Body of pancreas (tissue), 4 donors: ENCODE data around the gene KIAA1217.

Source experiments
- POLR2A ChIP-seq, 3 donors: fragments of 450-650 bp; IDR thresholded peaks; one replicate each; pipeline ENCODE4 v1.6.1; 2016; ENCODE audit warnings: antibody characterized with exemption in 3 of 3, mild to moderate bottlenecking in 2 of 3
- TF ChIP-seq, protein P1 (sequence below), 7 experiments: fragments of 450-650 bp in 4 of 7; fragments of 200-600 bp in 3 of 7; sonication (generic) in 3 of 7; IDR thresholded peaks; one replicate each; pipeline ENCODE4 v1.5.1; 2016 to 2019; ENCODE audit warnings: antibody characterized with exemption in 7 of 7

DNA sequence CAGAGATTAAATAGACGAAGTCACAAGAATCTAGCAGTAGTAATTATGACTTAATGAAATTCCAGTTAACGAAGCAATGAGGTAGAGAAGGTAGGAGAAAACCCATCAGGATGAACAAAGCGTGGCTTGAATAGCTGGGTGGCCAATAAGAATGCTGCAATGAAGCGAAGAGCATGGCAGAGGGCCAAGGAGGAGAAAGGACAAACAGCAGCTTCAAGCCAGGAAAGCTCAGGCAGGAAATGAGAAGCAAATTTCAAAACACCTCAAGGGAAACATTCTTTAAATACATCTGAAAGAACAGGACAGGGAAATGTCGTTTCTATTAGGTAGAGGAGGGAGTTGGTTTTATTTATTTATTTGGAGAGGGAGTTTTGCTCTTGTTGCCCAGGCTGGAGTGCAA is 122.5 kb downstream of the KIAA1217 start:
- TF ChIP-seq, protein P1, sequence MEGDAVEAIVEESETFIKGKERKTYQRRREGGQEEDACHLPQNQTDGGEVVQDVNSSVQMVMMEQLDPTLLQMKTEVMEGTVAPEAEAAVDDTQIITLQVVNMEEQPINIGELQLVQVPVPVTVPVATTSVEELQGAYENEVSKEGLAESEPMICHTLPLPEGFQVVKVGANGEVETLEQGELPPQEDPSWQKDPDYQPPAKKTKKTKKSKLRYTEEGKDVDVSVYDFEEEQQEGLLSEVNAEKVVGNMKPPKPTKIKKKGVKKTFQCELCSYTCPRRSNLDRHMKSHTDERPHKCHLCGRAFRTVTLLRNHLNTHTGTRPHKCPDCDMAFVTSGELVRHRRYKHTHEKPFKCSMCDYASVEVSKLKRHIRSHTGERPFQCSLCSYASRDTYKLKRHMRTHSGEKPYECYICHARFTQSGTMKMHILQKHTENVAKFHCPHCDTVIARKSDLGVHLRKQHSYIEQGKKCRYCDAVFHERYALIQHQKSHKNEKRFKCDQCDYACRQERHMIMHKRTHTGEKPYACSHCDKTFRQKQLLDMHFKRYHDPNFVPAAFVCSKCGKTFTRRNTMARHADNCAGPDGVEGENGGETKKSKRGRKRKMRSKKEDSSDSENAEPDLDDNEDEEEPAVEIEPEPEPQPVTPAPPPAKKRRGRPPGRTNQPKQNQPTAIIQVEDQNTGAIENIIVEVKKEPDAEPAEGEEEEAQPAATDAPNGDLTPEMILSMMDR (IDR thresholded peaks at IDR 0.05): no peak
- TF ChIP-seq POLR2A (IDR thresholded peaks at IDR 0.05): no peak
